Activated CD8-positive, alpha-beta memory T cell treated with anti-CD3 and anti-CD28 coated beads, Interleukin-2, amount 50 U/mL, for 4 hours (primary cell): ENCODE data around the gene MYO18B.

Experiments used
- DNase-seq: peaks from one replicate; pipeline ENCODE4 v3.0.0-alpha.2; 2020

MYO18B gene

GRCh38 chr22:25911243-25911972, 169.4 kb downstream of the MYO18B start:
- DNase-seq: no peak

GRCh38 chr22:25919452-25919851, 177.5 kb downstream of the MYO18B start:
- DNase-seq: no peak

GRCh38 chr22:25922141-25922540, 180.2 kb downstream of the MYO18B start:
- DNase-seq: no peak

GRCh38 chr22:25923914-25924313, 181.9 kb downstream of the MYO18B start:
- DNase-seq: no peak

- no peak for DNase-seq
Observed at GRCh38 chr22:25928038-25928437, 186.1 kb downstream of the MYO18B start.

GRCh38 chr22:25929321-25929878, 187.4 kb downstream of the MYO18B start:
- DNase-seq: no peak

GRCh38 chr22:25930083-25930482, 188.1 kb downstream of the MYO18B start:
- no peak for DNase-seq

GRCh38 chr22:25930788-25931310, 188.9 kb downstream of the MYO18B start:
- DNase-seq: no peak

GRCh38 chr22:25933158-25933788, 191.3 kb downstream of the MYO18B start:
- DNase-seq: no peak

GRCh38 chr22:25935266-25936058, 193.5 kb downstream of the MYO18B start:
- DNase-seq: no peak

- no peak for DNase-seq
Observed at GRCh38 chr22:25938151-25938550, 196.2 kb downstream of the MYO18B start.

- no peak for DNase-seq
Observed at GRCh38 chr22:25939384-25939783, 197.4 kb downstream of the MYO18B start.

GRCh38 chr22:25940479-25940878, 198.5 kb downstream of the MYO18B start:
- DNase-seq: no peak

GRCh38 chr22:25941365-25941960, 199.5 kb downstream of the MYO18B start:
- no peak for DNase-seq

- DNase-seq: no peak
Observed at GRCh38 chr22:25942115-25942855, 200.3 kb downstream of the MYO18B start.

- DNase-seq: no peak
Observed at GRCh38 chr22:25942856-25943411, 200.9 kb downstream of the MYO18B start.

GRCh38 chr22:25950111-25950510, 208.1 kb downstream of the MYO18B start:
- no peak for DNase-seq

GRCh38 chr22:25953276-25953675, 211.3 kb downstream of the MYO18B start:
- DNase-seq: no peak

- no peak for DNase-seq
Observed at GRCh38 chr22:25953919-25954318, 211.9 kb downstream of the MYO18B start.

- DNase-seq: no peak
Observed at GRCh38 chr22:25955323-25955722, 213.3 kb downstream of the MYO18B start.

GRCh38 chr22:25956801-25957200, 214.8 kb downstream of the MYO18B start:
- DNase-seq: no peak
